NCI-H2107 (cell line): ENCODE measurements around the gene ADCY10.

Experiments used
- DNase-seq: peaks from one replicate; lab custom pipeline; 2025; lab: John Stamatoyannopoulos, UW

The ADCY10 gene

DNA sequence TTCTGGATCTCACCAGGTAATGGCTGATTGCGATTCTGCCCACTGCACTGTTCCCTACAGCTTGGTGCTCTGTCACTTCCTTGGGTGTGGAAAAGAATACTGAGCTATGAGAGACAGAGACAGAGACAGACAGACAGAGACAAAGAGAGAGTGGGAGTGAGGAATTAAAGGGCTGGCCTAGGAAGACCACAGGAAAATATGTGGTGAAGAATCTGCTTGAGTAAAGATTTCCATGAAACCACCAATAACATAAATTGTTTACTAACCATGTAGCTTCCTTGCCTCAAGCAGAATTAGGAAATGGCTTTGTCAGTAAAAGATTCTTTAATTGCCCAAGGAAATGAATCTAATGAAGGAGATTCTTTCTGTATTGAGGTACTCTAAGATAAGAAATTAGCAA lies 137.8 kb downstream of the ADCY10 start:
- DNase-seq, result no peak

DNA sequence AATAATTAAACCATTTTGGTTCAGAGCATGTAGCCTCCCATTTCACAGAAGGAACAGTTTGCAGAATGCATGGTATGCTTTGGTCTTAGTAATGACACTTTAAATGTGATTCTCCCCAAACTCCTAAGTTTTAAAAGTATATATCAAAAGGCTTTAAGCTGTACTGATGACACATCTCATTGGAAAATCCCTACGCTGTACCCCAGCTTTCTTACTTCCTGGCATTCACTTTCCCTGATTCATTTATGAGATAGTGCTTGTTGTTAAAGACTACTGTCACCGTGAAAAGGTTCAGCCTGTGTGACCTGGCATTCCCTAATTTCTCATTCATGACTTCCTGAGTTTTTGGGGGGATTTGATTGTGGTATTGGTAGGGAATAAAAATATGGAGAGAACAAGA lies 138.8 kb downstream of the ADCY10 start:
- no peak for DNase-seq

DNA sequence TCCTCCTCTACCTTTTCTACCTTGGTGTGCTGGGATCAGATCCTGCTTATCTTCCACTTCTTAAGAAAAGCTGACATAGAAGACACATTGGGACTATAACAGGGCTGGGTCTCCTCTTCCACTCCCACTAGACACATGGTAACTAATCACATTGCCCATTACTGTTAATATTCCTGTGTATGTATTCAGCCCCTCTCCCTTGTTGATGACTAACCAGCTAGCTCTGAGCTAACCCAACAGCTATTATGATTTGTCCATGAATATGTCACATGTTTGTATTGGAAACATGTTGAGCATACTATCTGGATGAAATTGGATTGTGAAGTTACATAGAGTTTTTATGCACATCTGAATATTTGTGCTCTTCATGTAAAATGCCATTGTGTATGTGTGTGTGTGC lies 139.2 kb downstream of the ADCY10 start:
- no peak for DNase-seq

DNA sequence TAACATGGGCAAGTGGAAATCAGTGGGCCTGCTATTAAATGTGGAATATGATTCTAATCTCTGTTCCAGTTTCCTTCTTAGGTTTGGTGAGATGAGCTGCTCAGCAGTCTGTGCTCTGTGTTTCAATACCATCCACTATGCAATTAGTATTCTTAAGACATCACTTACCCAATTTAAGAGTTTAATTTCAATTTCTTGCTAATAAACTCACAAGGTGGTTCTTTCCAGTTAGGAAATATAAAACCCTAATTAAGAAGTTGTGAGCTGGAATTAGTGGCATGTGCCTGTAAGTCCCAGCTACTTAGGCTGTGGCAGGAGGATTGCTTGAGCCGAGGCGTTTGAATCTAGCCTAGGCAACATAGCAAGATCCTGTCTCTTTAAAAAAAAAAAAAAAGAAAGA lies 140.4 kb downstream of the ADCY10 start:
- DNase-seq, result no peak

DNA sequence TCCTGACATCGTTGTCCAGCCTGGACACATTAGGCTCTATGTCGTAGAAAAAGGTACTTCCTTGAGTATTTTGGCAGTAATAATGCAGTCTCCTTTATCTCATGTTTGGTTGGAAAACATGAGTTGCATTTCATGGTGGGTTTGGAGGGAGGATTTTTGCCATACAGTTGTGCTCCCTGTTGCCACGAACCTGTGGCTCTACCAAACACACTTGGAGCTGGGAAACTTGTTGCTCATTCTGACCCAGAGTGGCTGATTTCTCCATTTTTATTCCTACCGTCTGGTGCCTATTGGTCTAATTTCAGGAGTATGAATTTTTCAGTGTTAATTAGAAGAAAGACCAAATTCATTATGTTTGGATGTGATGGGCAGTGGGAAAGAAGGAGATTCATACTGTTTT lies 141.5 kb downstream of the ADCY10 start:
- DNase-seq, result no peak

DNA sequence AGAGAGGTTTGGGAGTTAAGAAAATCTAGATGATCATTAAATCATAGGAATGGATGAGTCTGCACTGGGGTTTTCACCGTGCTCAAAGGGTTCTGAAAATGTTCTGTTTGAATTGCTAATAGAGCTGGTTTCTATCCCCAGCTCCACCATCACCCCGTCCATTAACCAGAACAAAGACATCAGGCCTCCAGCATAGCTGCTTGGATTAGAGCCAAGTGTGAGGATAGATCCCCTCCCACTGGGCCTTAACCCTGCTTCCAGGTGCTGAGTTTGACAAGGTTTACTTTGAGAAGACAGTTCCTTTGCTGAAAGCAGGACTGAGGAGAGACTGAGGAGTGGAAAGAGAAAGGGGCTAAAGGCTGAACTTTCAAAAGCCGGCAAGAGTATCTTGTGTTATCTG lies 143.8 kb downstream of the ADCY10 start:
- DNase-seq, result no peak

DNA sequence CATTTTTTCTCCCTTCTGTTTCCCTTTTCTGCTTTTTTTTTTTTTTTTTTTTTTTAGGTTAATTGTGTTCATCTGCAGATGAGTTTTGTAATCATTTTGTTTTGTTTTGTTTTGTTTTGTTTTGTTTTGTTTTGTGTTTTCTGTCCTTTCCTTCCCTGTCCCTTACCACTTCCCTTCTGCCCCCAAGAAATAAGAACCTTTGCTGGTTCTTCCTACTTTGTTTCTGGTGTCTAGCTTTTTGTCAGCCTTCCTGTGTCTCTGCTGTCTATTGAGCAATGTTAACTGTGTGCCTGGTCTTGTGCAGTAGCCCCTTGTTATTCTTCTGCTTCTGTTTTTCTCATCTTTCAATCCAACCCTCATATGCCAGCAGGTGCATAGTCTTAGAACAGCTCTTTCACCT lies 146.2 kb downstream of the ADCY10 start:
- DNase-seq, result no peak

DNA sequence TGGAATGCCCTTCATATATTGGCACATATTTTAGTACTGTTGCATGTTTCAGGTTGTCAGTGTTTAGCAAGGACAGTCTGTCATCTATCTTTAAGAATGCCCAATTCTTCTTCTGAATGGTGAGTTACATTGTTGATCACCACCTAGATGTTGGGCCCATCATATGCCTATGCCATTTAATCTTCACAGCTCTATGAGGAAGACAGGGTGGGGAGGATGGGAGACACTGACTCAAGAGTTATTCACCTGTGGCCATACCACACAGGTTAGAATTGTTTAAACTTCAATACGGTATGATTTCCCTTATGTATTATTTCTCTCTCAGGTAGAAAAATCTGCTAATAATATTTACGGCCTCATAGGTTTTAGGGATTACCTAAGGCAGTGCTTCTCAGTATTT lies 147.4 kb downstream of the ADCY10 start:
- DNase-seq, result no peak

DNA sequence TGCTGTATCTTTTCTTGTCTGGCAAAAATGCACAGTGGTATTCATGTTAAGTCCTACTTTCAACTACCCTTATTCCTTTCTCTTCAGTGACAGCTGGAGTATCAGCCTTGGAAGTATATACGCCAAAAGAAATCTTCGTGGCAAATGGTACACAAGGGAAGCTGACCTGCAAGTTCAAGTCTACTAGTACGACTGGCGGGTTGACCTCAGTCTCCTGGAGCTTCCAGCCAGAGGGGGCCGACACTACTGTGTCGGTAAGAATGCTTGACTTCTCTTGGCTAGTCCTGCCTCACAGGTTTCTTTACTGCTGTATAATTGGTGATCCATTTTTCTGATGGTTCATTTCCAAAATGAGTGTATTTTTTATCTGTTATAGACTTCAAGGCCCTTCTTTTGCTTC lies 148.4 kb downstream of the ADCY10 start:
- no peak for DNase-seq

DNA sequence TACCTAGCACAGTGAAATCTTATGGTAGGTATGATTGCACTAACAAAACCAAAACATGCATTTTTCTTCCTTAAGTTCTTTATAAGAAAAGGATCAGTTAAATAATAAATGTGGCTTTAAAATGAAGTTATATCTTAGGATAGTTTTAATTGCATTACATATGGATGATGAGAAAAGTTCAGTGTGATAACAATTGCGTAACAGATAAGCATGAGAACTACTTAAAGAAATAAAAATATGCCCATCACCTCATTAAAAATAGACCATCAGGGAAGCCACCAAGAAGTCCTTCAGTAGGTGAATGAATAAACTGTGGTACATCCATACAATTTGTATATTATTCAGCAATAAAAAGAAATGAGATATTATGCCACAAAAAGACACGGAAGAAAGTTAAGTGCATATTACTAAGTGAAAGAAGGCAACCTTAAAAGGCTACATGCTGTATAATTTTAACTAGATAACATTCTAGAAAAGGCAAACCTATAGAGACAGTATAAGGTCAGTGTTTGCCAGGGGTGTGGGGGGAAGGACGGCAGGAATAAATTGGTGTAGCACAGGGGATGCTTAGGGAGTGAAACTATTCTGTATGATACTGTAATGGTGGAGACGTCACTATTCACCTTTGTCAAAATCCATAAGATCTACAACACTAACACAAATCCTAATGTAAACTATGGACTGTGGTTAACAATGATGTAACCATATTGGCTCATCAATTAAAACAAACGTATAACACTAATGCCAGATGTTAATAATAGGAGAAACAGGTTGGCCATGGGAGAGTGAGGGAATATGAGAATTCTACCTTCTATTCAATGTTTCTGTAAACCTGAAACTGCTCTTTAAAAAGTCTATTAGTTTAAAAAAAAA lies 149.2 kb downstream of the ADCY10 start:
- DNase-seq, result no peak

DNA sequence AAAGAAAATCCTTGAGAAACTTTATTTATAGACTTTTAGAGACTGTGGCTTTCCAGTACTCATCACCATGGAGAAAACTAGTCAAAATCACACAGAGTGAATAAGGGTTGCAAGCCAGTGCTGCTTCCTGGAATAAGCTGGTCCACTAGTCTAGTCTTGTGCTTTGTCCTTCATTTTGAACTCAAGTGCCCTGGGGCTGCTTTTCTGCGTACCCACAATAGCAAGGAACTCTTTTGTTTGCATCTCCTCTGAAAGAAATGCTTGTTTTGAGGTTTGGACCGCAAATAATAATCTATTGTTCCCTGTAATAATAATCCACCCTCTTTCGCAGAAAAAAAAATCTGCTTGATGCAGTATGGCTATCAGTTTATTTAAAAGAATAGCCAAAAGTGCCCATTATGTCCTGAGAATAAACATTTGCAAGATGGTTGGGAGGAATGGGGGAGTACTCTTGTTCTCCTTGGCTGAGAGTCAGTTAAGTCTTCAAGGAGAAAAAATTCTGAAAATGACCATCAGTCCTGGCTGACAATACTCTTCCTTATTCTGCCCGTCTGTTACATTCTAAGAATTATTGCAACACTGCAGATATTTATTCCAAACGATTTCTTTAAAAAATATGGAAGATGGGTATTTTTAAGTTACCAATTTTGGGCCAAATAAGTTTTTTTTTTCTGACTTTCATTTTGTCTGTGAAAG lies 150.3 kb downstream of the ADCY10 start:
- DNase-seq, result no peak

DNA sequence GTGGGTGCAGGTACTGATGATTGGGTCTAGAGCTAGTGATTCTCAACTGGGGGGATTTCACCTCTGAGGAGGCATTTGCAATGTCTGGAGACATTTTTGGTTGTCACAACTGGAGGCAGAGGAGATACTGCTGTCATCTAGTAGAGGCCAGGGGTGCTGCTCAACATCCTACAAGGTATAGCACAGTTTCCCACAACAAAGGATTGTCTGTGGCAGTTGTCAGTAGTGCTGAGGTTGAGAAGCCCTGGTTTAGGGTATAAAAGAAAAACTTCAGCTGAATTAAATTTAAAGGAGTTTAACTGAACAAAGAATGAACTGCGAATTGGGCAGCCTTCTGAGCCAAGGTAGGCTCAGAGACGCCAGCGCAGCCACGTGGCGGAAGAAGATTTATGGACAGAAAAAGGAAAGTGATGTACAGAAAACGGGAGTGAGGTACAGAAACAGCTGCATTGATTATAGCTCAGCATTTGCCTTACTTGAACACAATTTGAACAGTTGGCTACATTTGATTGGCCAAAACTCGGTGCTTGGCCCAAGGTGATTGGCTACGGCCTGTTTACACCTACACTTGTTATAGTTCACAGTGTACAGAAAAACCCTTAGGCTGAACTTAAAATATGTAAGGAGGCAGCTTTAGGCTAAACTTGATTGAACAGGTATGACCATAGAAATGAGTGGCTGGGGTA lies 151.7 kb downstream of the ADCY10 start:
- no peak for DNase-seq

DNA sequence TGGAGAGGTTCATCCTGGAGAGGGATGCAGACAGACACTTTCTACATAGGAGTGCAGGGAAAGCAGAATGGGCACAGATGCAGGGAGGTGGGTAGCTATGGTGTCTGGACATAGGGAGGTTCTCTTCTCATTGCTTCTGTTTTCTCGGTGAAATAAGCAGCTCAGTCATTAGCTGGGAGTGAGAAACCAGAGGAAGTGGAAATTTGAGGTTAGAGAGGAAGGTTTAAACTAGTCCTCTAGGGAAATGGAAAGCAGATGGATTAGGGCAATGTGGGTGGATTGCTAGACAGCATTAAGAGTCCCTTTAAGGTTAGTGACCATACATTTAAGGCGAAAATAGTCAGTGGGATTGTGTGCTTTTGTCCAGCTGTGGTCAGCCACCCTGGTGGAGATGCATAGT lies 152.5 kb downstream of the ADCY10 start:
- DNase-seq, result no peak
